ENCODE results near the gene FBXO33. TPM values are rescaled to one million over a fixed set of nuclear protein-coding genes. Genes with fewer than 3 reads are reported as not detected.

FBXO33 gene
- total RNA-seq, 6 donors from 2014 or later = 10.1 to 23.2 (median 14.3) TPM

DNA sequence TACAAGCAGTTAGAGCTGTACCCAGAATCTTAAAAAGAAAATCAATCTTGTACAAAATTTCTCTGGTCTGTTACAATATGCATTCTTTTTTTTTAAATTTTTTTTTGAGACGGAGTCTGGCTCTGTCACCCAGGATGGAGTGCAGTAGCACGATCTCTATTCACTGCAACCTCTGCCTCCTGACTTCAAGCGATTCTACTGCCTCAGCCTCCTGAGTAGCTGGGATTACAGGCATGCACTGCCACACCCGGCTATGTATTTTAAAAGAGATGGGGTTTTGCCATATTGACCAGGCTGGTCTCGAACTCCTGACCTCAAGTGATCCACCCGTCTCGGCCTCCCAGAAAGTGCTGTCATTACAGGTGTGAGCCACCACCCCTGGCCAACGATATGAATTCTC lies 4.1 kb downstream of the FBXO33 start:
- ATAC-seq (ENCODE audit: low FRiP score in 2 of 2) = no peak
- Histone ChIP-seq H3K4me1 (peaks cover 38 to 49% (median 46%) of the 10 kb centered on the region in 4 donors), H3K27ac (no peak overlapping the region), H3K27me3 (no peaks in the 10 kb centered on the region), H3K4me3 (no peak overlapping the region), H3K36me3 (no peaks in the 10 kb centered on the region), H3K9me3 (no peaks in the 10 kb centered on the region)
- WGBS, 2 donors = 93 to 94% methylated on average over 8 of the region's 8 CpGs
- DNase-seq = no peak
- TF ChIP-seq EP300 (IDR thresholded peaks at IDR 0.05) (no peak), POLR2AphosphoS5 (IDR thresholded peaks at IDR 0.05) (no peak), POLR2A (IDR thresholded peaks at IDR 0.05) (no peak), CTCF (IDR thresholded peaks at IDR 0.05) (no peak)

GRCh38 chr14:39426605-39427004 lies 5.6 kb downstream of the FBXO33 start:
- peaks cover 38 to 49% (median 47%) of the 10 kb centered on the region in 4 donors for H3K4me1 ChIP-seq
- no peak overlapping the region for H3K4me3 ChIP-seq
- TF ChIP-seq CTCF (IDR thresholded peaks at IDR 0.05) (peak in 2 of 6 experiments; percentile 12 to 25), EP300 (IDR thresholded peaks at IDR 0.05) (no peak), POLR2AphosphoS5 (IDR thresholded peaks at IDR 0.05) (no peak), POLR2A (IDR thresholded peaks at IDR 0.05) (no peak)
- DNase-seq (no peak), ATAC-seq (ENCODE audit: low FRiP score in 2 of 2) (peak in 1 of 2 donors; percentile 34)
- no peaks in the 10 kb centered on the region for H3K27me3 ChIP-seq
- H3K27ac ChIP-seq = peak overlapping the region in 1 of 4 donors; percentile 59
- no peaks in the 10 kb centered on the region for H3K36me3 ChIP-seq
- H3K9me3 ChIP-seq = no peaks in the 10 kb centered on the region
- WGBS, 2 donors = 28 to 31% methylated on average over 7 of the region's 7 CpGs

- no peaks in the 10 kb centered on the region for H3K9me3 ChIP-seq
- H3K36me3 ChIP-seq = no peaks in the 10 kb centered on the region
- no peak for ATAC-seq (ENCODE audit: low FRiP score in 2 of 2)
- no peak for TF ChIP-seq EP300 (IDR thresholded peaks at IDR 0.05)
- TF ChIP-seq POLR2AphosphoS5 (IDR thresholded peaks at IDR 0.05) = no peak
- TF ChIP-seq POLR2A (IDR thresholded peaks at IDR 0.05) = no peak
- TF ChIP-seq CTCF (IDR thresholded peaks at IDR 0.05) = no peak
- H3K27ac ChIP-seq = no peak overlapping the region
- WGBS, 2 donors = 75 to 90% methylated on average over 3 of the region's 3 CpGs
- peaks cover 38 to 49% (median 47%) of the 10 kb centered on the region in 4 donors for H3K4me1 ChIP-seq
- no peaks in the 10 kb centered on the region for H3K27me3 ChIP-seq
- H3K4me3 ChIP-seq = no peak overlapping the region
- DNase-seq = no peak
Observed at GRCh38 chr14:39425947-39426346, 6.3 kb downstream of the FBXO33 start.

- Histone ChIP-seq H3K27me3 (no peaks in the 10 kb centered on the region), H3K9me3 (no peaks in the 10 kb centered on the region), H3K4me1 (peaks cover 18 to 29% (median 27%) of the 10 kb centered on the region in 4 donors), H3K4me3 (no peak overlapping the region), H3K36me3 (no peaks in the 10 kb centered on the region), H3K27ac (no peak overlapping the region)
- 63 to 67% methylated on average over 3 of the region's 3 CpGs for whole genome bisulfite sequencing, 2 donors
- TF ChIP-seq EP300 (IDR thresholded peaks at IDR 0.05) (no peak), CTCF (IDR thresholded peaks at IDR 0.05) (no peak), POLR2AphosphoS5 (IDR thresholded peaks at IDR 0.05) (no peak), POLR2A (IDR thresholded peaks at IDR 0.05) (no peak)
- ATAC-seq (ENCODE audit: low FRiP score in 2 of 2) = no peak
- no peak for DNase-seq
Observed at GRCh38 chr14:39423793-39424192, 8.4 kb downstream of the FBXO33 start.

GRCh38 chr14:39422243-39422642 lies 10.0 kb downstream of the FBXO33 start:
- ATAC-seq (ENCODE audit: low FRiP score in 2 of 2) (no peak), DNase-seq (no peak)
- Histone ChIP-seq H3K4me1 (peaks cover 12 to 27% (median 16%) of the 10 kb centered on the region in 4 donors), H3K36me3 (no peaks in the 10 kb centered on the region), H3K27me3 (no peaks in the 10 kb centered on the region), H3K4me3 (no peak overlapping the region), H3K9me3 (no peaks in the 10 kb centered on the region), H3K27ac (no peak overlapping the region)
- TF ChIP-seq POLR2A (IDR thresholded peaks at IDR 0.05) (no peak), POLR2AphosphoS5 (IDR thresholded peaks at IDR 0.05) (no peak), EP300 (IDR thresholded peaks at IDR 0.05) (no peak), CTCF (IDR thresholded peaks at IDR 0.05) (no peak)
